Right lobe of liver (tissue), 4 donors: Measurements from ENCODE around the gene ATXN3.

Source experiments
- POLR2A ChIP-seq: fragments of 450-650 bp; IDR thresholded peaks from one replicate; pipeline ENCODE4 v1.6.1; 2017; ENCODE audit warnings: antibody characterized with exemption, mild to moderate bottlenecking
- TF ChIP-seq, protein P1 (sequence below), 4 donors: fragments of 200-600 bp in 3 of 4; fragments of 450-650 bp in 1 of 4; IDR thresholded peaks; one replicate each; pipeline versions ENCODE4 v1.5.1 to v1.8.0; 2016 to 2022; ENCODE audit warnings: antibody characterized with exemption in 4 of 4, mild to moderate bottlenecking in 2 of 4
- donor health status: DM: no; HTN: no; CAD: no.
- donor health status: DM: no; HTN: no; CAD: no.
- donor health status: DM: no; HTN: yes; CAD: no.

GRCh38 chr14:92122351-92122677 is 15.9 kb upstream of the ATXN3 start:
- TF ChIP-seq, protein P1, sequence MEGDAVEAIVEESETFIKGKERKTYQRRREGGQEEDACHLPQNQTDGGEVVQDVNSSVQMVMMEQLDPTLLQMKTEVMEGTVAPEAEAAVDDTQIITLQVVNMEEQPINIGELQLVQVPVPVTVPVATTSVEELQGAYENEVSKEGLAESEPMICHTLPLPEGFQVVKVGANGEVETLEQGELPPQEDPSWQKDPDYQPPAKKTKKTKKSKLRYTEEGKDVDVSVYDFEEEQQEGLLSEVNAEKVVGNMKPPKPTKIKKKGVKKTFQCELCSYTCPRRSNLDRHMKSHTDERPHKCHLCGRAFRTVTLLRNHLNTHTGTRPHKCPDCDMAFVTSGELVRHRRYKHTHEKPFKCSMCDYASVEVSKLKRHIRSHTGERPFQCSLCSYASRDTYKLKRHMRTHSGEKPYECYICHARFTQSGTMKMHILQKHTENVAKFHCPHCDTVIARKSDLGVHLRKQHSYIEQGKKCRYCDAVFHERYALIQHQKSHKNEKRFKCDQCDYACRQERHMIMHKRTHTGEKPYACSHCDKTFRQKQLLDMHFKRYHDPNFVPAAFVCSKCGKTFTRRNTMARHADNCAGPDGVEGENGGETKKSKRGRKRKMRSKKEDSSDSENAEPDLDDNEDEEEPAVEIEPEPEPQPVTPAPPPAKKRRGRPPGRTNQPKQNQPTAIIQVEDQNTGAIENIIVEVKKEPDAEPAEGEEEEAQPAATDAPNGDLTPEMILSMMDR (IDR thresholded peaks at IDR 0.05), result no peak
- TF ChIP-seq POLR2A, result no peak
